Pancreas (tissue), 10 donors: ENCODE data around the gene TCF4. TPM values are rescaled to one million over a fixed set of nuclear protein-coding genes. Genes with fewer than 3 reads are reported as not detected.
A peak's percentile ranks its signal among the peaks of the same experiment; 100 is the strongest.

Experiments
- ATAC-seq, 4 donors: fragments of 200-7000 bp; cut with Tn5 transposase; one replicate each; pipeline versions ENCODE4 v1.8.0 to v1.9.1; 2020; ENCODE audit warnings: mild to moderate bottlenecking in 4 of 4, moderate library complexity in 4 of 4
- DNase-seq, 6 donors: peaks; one replicate each; pipeline ENCODE4 v3.0.0-alpha.2; 2020
- FAIRE-seq: peaks from 2 replicates; lab custom pipeline; 2012; peaks lifted over from hg19 to GRCh38; lab: Jason Lieb, UNC
- H3K27ac ChIP-seq, 4 donors: fragments of 200-600 bp; sonication (generic); 1 replicate in 3 of 4; 2 replicates in 1 of 4; pipeline versions ENCODE4 v1.5.0 to v1.8.0; 2020
- H3K27me3 ChIP-seq, 4 donors: fragments of 200-600 bp; one replicate each; pipeline ENCODE4 v1.8.0; 2021
- H3K36me3 ChIP-seq, 3 donors: fragments of 200-600 bp; sonication (generic) in 1 of 3; one replicate each; pipeline versions ENCODE4 v1.5.0 to v1.8.0; 2020 to 2021
- H3K4me1 ChIP-seq, 3 donors: fragments of 200-600 bp; one replicate each; pipeline ENCODE4 v1.8.0; 2021
- H3K4me3 ChIP-seq, 4 donors: fragments of 200-600 bp; sonication (generic) in 2 of 4; one replicate each; pipeline versions ENCODE4 v1.5.0 to v1.8.0; 2020 to 2021
- H3K9me3 ChIP-seq, 4 donors: fragments of 200-600 bp; one replicate each; pipeline ENCODE4 v1.8.0; 2021
- WGBS, 2 donors: extraction: QIAGEN DNeasy Blood & Tissue Kit; methylation state at CpG; one replicate each; pipeline ENCODE4 v1.1.7; 2013; 5-methylcytosine and 5-hydroxymethylcytosine counted together
- intact Hi-C, 3 donors: fragments of 100-400 bp; cut with DNase I; formaldehyde crosslinking; loops; one replicate each; pipeline versions ENCODE4 v1.11.1 to v1.14.2; 2022
- polyA plus RNA-seq, 2 donors: library from polyadenylated mRNA; stranded (reverse); fragments of 200-250 nt; gene quantifications; one replicate each; pipeline ENCODE4 v1.2.3, GENCODE V29; 2013
- total RNA-seq, 6 donors: library from RNA; stranded (reverse); fragmentation: NEBNext Ultra II Directional in 4 of 6; extraction: Animal tissue kit (Norgen Biotek cat#: 25700) in 4 of 6; gene quantifications; one replicate each; pipeline versions ENCODE4 v1.2.1 to v1.2.4, GENCODE V29; 2021 to 2023
- TF ChIP-seq, protein P1 (sequence below), 4 donors: fragments of 200-600 bp; sonication (generic) in 3 of 4; IDR thresholded peaks; one replicate each; pipeline versions ENCODE4 v1.5.0 to v1.8.0; 2021; ENCODE audit warnings: antibody characterized with exemption in 4 of 4
- donor health status: healthy with polysubstance abuse.
- donor health status: DM: no; HTN: no; CAD: no; lungs with moderate emphysema.
- donor health status: DM: no; HTN: no; CAD: no.
- donor health status: control.
- donor health status: control.
- donor health status: Bipolar disorder and iron deficiency.
- donor health status: DM: yes; HTN: yes; CAD: no.
- donor health status: DM: no; HTN: no; CAD: no.
- donor health status: DM: no; HTN: no; CAD: no.
- donor health status: DM: yes; HTN: yes; CAD: no.

Gene TCF4
- total and polyA plus RNA-seq, 8 donors = 4.4 to 27.9 (median 10.5) TPM

DNA sequence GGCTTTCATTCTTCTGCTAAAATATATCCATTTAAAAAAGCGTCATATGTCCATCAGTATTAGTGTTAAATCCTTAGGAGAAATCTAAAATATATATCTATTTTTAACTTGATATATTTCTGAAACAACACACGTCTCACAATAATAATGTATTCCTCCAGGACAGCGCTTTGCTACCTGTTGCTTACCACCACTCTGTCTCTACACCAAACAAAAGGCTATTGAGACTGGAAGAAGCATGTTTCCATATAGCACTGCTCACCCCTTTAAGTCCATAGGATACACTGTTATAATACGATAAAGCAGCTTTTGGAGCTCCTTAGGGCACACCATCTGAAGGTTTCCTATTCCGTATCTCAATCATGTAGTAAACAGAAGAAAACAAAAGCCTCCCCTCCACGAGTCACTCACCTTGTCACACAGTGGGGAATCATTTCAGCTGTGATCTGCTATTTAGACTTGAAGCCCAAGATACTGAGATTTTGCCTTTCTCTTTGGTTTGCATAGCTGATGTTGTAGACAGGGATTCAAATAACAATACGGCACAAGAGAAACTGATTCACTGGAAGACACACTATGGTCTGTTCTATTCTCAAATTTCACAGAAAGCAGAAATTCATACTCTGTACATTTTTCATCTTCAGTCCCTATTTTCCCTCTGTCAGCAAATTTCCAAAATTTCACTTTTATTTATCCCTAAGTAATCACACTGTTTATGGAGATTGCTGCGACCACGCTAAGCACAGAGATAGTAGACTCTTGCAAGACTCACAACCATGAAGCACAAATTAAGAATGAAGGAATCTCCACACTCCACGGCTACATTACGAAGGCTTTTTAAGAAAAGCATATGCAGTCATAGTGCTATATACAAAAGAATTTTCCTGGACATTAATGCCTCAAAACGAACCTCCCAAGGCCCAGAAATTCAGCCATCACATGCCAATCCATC is 187.1 kb downstream of the TCF4 start:
- Histone ChIP-seq H3K4me1 (peaks cover 0 to 6% (median 4%) of the 10 kb centered on the region in 3 donors), H3K9me3 (no peaks in the 10 kb centered on the region), H3K27ac (peak overlapping the region in 2 of 4 donors; percentile 31 to 33), H3K27me3 (no peaks in the 10 kb centered on the region), H3K36me3 (no peaks in the 10 kb centered on the region), H3K4me3 (peak overlapping the region in 1 of 4 donors; percentile 12)
- no peak for ATAC-seq
- TF ChIP-seq, protein P1, sequence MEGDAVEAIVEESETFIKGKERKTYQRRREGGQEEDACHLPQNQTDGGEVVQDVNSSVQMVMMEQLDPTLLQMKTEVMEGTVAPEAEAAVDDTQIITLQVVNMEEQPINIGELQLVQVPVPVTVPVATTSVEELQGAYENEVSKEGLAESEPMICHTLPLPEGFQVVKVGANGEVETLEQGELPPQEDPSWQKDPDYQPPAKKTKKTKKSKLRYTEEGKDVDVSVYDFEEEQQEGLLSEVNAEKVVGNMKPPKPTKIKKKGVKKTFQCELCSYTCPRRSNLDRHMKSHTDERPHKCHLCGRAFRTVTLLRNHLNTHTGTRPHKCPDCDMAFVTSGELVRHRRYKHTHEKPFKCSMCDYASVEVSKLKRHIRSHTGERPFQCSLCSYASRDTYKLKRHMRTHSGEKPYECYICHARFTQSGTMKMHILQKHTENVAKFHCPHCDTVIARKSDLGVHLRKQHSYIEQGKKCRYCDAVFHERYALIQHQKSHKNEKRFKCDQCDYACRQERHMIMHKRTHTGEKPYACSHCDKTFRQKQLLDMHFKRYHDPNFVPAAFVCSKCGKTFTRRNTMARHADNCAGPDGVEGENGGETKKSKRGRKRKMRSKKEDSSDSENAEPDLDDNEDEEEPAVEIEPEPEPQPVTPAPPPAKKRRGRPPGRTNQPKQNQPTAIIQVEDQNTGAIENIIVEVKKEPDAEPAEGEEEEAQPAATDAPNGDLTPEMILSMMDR (IDR thresholded peaks at IDR 0.05) = no peak
- intact Hi-C loops = no loop called here
- WGBS, 2 donors = 82 to 86% methylated on average over 12 of the region's 12 CpGs
- no peak for DNase-seq
- FAIRE-seq = no peak

DNA sequence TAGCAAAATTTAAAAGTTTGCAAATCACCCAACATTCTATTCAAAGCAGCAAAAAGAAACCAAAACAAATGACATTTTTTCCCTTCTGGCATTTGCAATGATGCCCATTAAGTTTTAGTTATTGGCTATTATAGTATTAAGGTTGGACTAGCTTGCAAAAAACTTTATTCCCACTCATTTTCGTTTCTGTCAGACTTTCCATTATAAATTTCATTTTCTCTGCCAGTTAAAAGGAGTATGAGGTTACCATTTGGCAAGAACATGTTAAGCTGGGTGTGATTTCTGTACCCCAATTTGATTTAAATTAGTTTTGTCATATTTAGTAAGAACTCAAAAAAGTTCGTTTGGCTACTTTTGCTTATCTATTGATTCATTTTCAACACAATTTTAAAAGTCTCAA is 187.9 kb downstream of the TCF4 start:
- Histone ChIP-seq H3K27ac (no peak overlapping the region), H3K9me3 (no peaks in the 10 kb centered on the region), H3K27me3 (no peaks in the 10 kb centered on the region), H3K36me3 (no peaks in the 10 kb centered on the region), H3K4me3 (no peak overlapping the region), H3K4me1 (peaks cover 0 to 6% (median 4%) of the 10 kb centered on the region in 3 donors)
- DNase-seq (no peak), FAIRE-seq (no peak), ATAC-seq (no peak)
- intact Hi-C loops = no loop called here
- TF ChIP-seq, protein P1 (IDR thresholded peaks at IDR 0.05) = no peak
- 72 to 77% methylated on average over 2 of the region's 2 CpGs for WGBS, 2 donors

DNA sequence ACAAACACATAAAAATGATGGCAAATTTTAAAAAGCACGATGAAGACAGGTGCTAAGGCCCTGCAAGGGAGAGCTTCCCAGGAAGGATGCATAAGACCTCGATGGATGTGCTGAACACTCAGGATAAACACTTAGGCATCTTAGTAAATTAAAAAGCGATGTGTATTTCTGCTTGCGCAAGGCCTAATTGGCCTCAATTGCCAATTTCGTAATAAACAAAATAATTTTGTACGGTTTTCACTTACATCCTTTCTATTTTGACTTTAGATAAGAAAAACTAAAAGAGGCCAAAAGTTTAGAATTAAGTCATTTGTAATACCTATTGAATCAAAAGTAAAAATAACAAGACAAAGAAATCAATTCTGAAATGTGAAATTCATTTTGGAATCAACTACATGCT is 189.1 kb downstream of the TCF4 start:
- H3K4me1 ChIP-seq = peaks cover 0 to 6% (median 4%) of the 10 kb centered on the region in 3 donors
- no peak overlapping the region for H3K27ac ChIP-seq
- H3K4me3 ChIP-seq = no peak overlapping the region
- TF ChIP-seq, protein P1 (IDR thresholded peaks at IDR 0.05) = no peak
- no peaks in the 10 kb centered on the region for H3K36me3 ChIP-seq
- FAIRE-seq = no peak
- no peaks in the 10 kb centered on the region for H3K9me3 ChIP-seq
- WGBS, 2 donors = 87 to 91% methylated on average over 6 of the region's 6 CpGs
- no peak for ATAC-seq
- H3K27me3 ChIP-seq = no peaks in the 10 kb centered on the region
- no peak for DNase-seq
- intact Hi-C loops = no loop called here

DNA sequence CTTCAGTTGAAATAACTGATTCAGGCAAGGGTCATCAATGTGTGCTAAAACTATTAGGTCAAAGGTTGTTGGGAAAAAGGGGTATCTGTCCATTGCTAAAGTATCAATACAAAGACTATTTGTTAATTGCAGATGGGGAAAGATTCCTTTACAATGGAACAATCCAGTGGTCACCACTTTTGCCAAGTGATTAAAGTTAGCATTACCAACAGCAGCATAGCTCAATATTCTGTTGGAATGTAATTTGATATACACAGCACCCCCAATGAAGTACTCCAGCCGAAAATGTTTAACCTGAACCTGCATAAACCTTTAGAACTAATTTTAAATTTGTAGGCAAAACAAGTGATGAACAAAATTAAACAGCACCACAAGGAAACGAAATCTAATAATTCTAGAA is 191.0 kb downstream of the TCF4 start:
- TF ChIP-seq, protein P1 (IDR thresholded peaks at IDR 0.05) = no peak
- no peaks in the 10 kb centered on the region for H3K27me3 ChIP-seq
- ATAC-seq (no peak), FAIRE-seq (no peak), DNase-seq (no peak)
- intact Hi-C loops = no loop called here
- H3K27ac ChIP-seq = no peak overlapping the region
- WGBS, 2 donors = 39 to 83% methylated on average over 2 of the region's 2 CpGs
- H3K4me1 ChIP-seq = no peaks in the 10 kb centered on the region
- H3K9me3 ChIP-seq = no peaks in the 10 kb centered on the region
- H3K4me3 ChIP-seq = no peak overlapping the region
- no peaks in the 10 kb centered on the region for H3K36me3 ChIP-seq
